PC-3 (cell line): Measurements from ENCODE around the gene LRRN4. TPM values are rescaled to one million over a fixed set of nuclear protein-coding genes. Genes with fewer than 3 reads are reported as not detected.

Experiments used
- ATAC-seq: fragments of 200-7000 bp; cut with Tn5 transposase; 2 replicates; pipeline ENCODE4 v1.9.1; 2020; ENCODE audit warnings: mild to moderate bottlenecking, moderate library complexity
- BruUV-seq: library from RNA; stranded (reverse); fragments of 400-500 nt; replicated peaks from 2 replicates; lab custom pipeline; 2021; lab: Mats Ljungman, UMichigan
- CTCF ChIA-PET: fragments of 300-600 bp; sonication (Branson Sonifier 250); formaldehyde crosslinking; loops from one replicate; lab custom pipeline; 2022; ENCODE audit warnings: antibody characterized with exemption; lab: Charles Lee
- POLR2A ChIA-PET: fragments of 300-600 bp; sonication (Branson Sonifier 250); formaldehyde crosslinking; loops from one replicate; lab custom pipeline; 2022; ENCODE audit warnings: antibody characterized with exemption; ENCODE audit not compliant: unreplicated experiment; lab: Charles Lee
- DNase-seq: peaks from one replicate; pipeline ENCODE4 v3.0.0-alpha.2; 2015
- H2AFZ ChIP-seq: fragments of 300-600 bp; sonication (generic); 2 replicates; pipeline ENCODE4 v1.6.0; 2016; ENCODE audit warnings: antibody characterized with exemption, low read length
- H3F3A ChIP-seq: fragments of 300-600 bp; sonication (generic); one replicate; pipeline ENCODE4 v1.6.0; 2017; ENCODE audit warnings: antibody characterized with exemption, low read length, control low read depth, mild to moderate bottlenecking; ENCODE audit not compliant: unreplicated experiment
- H3K27ac ChIP-seq: fragments of 300-600 bp; sonication (generic); 2 replicates; pipeline ENCODE4 v1.5.1; 2016; ENCODE audit warnings: mild to moderate bottlenecking, low read length
- H3K27me3 ChIP-seq: fragments of 300-600 bp; sonication (generic); 2 replicates; pipeline ENCODE4 v1.6.1; 2016; ENCODE audit warnings: low read length, mixed read lengths
- H3K36me3 ChIP-seq: fragments of 300-600 bp; sonication (generic); 2 replicates; pipeline ENCODE4 v1.6.1; 2016; ENCODE audit warnings: low read depth, mixed run types, low read length, mixed read lengths
- H3K4me1 ChIP-seq: fragments of 300-600 bp; sonication (generic); 2 replicates; pipeline ENCODE4 v1.5.1; 2016; ENCODE audit warnings: low read length; ENCODE audit not compliant: insufficient read depth
- H3K4me2 ChIP-seq: fragments of 300-600 bp; sonication (generic); 2 replicates; pipeline ENCODE4 v1.6.0; 2016; ENCODE audit warnings: low read length
- H3K4me3 ChIP-seq: fragments of 300-600 bp; sonication (generic); 2 replicates; pipeline ENCODE4 v1.5.1; 2016; ENCODE audit warnings: mild to moderate bottlenecking, low read length, mixed read lengths
- H3K79me2 ChIP-seq: fragments of 300-600 bp; sonication (generic); 2 replicates; pipeline ENCODE4 v1.6.1; 2017; ENCODE audit warnings: low read length, mixed read lengths
- H3K9ac ChIP-seq: fragments of 300-600 bp; sonication (generic); 2 replicates; pipeline ENCODE4 v1.6.0; 2016; ENCODE audit warnings: mild to moderate bottlenecking, low read length
- H3K9me2 ChIP-seq: fragments of 300-600 bp; sonication (generic); replicated peaks from 2 replicates; pipeline ENCODE4 v1.6.1; 2016; ENCODE audit warnings: mixed run types, low read length, mixed read lengths
- H3K9me3 ChIP-seq: fragments of 300-600 bp; sonication (generic); 2 replicates; pipeline ENCODE4 v1.6.1; 2016; ENCODE audit warnings: low read length, mixed read lengths
- H4K20me1 ChIP-seq: fragments of 300-600 bp; sonication (generic); 2 replicates; pipeline ENCODE4 v1.6.1; 2016; ENCODE audit warnings: low read length, mixed read lengths
- EZH2 ChIP-seq: fragments of 300-600 bp; sonication (generic); IDR thresholded peaks from one replicate; pipeline ENCODE4 v1.6.1; 2017; ENCODE audit warnings: antibody characterized with exemption, mild to moderate bottlenecking, low read length; ENCODE audit not compliant: unreplicated experiment
- EZH2phosphoT487 ChIP-seq: fragments of 300-600 bp; sonication (generic); IDR thresholded peaks from 2 replicates; pipeline ENCODE4 v1.6.1; 2018; ENCODE audit warnings: mild to moderate bottlenecking, antibody characterized with exemption, low read length, borderline replicate concordance
- intact Hi-C: fragments of 100-400 bp; cut with micrococcal nuclease; formaldehyde crosslinking; loops from 2 replicates; pipeline ENCODE4 v1.9.0; 2023
- total RNA-seq: library from RNA; depleted of rRNA; stranded (reverse); fragments of >200 nt; gene quantifications from 2 replicates; pipeline ENCODE4 v1.2.3, GENCODE V29; 2014
- TF ChIP-seq, protein P1 (sequence below): fragments of 300-600 bp; sonication (generic); conservative IDR thresholded peaks from 2 replicates; pipeline ENCODE4 v1.5.1; 2017; ENCODE audit warnings: antibody characterized with exemption, low read depth, mild to moderate bottlenecking, low read length

LRRN4 gene
- total RNA-seq, 1 experiment from 2014 or later = 0.44 TPM

DNA sequence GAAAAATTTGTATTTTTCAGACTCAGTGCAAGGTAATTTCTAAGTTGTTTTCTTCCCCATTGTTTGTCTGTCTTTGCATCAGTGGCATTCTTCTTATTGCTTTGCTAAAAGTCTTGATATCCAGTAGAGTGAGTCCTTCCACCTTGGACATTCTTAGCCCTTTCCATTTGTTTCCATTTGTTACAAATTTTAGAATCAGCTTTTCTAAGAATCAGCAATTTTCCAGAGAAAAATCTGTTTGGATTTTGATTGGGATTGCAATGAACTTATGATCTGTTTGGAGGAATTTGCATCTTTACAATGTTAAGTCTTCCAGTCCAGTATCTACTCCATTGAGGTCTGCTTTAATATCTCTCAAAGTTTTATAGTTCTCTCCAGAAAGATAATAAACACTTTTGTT, 36.4 kb downstream of the LRRN4 start:
- Histone ChIP-seq H3K79me2 (peaks cover 63% of the 10 kb centered on the region), H3K27me3 (no peaks in the 10 kb centered on the region), H3K4me2 (no peak overlapping the region), H4K20me1 (peaks cover 4% of the 10 kb centered on the region; the same call in 1 of the 2 replicates), H3K4me3 (no peak overlapping the region), H2AFZ (no peak overlapping the region), H3K9me3 (no peaks in the 10 kb centered on the region), H3K9ac (no peak overlapping the region), H3K36me3 (peaks cover 31% of the 10 kb centered on the region), H3K9me2 (no peaks in the 10 kb centered on the region), H3K27ac (no peak overlapping the region), H3F3A (no peaks in the 10 kb centered on the region), H3K4me1 (no peaks in the 10 kb centered on the region)
- ATAC-seq (no peak), DNase-seq (no peak)
- TF ChIP-seq EZH2phosphoT487 = no peak
- TF ChIP-seq, protein P1, sequence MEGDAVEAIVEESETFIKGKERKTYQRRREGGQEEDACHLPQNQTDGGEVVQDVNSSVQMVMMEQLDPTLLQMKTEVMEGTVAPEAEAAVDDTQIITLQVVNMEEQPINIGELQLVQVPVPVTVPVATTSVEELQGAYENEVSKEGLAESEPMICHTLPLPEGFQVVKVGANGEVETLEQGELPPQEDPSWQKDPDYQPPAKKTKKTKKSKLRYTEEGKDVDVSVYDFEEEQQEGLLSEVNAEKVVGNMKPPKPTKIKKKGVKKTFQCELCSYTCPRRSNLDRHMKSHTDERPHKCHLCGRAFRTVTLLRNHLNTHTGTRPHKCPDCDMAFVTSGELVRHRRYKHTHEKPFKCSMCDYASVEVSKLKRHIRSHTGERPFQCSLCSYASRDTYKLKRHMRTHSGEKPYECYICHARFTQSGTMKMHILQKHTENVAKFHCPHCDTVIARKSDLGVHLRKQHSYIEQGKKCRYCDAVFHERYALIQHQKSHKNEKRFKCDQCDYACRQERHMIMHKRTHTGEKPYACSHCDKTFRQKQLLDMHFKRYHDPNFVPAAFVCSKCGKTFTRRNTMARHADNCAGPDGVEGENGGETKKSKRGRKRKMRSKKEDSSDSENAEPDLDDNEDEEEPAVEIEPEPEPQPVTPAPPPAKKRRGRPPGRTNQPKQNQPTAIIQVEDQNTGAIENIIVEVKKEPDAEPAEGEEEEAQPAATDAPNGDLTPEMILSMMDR = no peak
- POLR2A ChIA-PET = no interaction called here
- BruUV-seq = no TSS peak
- CTCF ChIA-PET = no interaction called here
- intact Hi-C loops = no loop called here

DNA sequence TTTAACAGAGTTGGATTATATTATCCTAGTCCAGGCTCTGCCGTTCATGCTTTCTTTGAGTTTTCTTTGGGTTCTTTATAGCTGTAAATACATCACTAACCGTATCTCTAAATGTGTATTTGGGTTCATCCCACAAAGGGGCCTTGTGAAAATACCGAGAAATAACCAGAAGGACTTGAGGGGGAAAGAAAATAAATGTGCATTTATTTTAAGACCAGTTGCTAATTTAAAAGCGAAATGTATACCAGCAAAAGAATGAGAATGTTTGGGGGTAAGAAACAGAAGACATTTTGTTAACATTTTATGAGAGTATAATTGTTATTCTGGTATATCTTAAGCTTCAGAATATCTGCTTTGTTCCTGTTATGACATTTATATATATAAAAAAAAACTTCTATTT, 38.9 kb downstream of the LRRN4 start:
- CTCF ChIA-PET = no interaction called here
- BruUV-seq = no TSS peak
- DNase-seq (no peak), ATAC-seq (no peak)
- no peak overlapping the region for H3K9ac ChIP-seq
- intact Hi-C loops = no loop called here
- no peak overlapping the region for H3K27ac ChIP-seq
- H3K27me3 ChIP-seq = no peaks in the 10 kb centered on the region
- H3K79me2 ChIP-seq = peaks cover 72% of the 10 kb centered on the region
- H3F3A ChIP-seq = no peaks in the 10 kb centered on the region
- H4K20me1 ChIP-seq = peaks cover 4% of the 10 kb centered on the region; the same call in 1 of the 2 replicates
- H3K4me3 ChIP-seq = no peak overlapping the region
- H3K9me2 ChIP-seq = no peaks in the 10 kb centered on the region
- POLR2A ChIA-PET = no interaction called here
- H3K9me3 ChIP-seq = no peaks in the 10 kb centered on the region
- H3K4me2 ChIP-seq = no peak overlapping the region
- H3K4me1 ChIP-seq = no peaks in the 10 kb centered on the region
- no peak for TF ChIP-seq EZH2phosphoT487
- TF ChIP-seq, protein P1 = no peak
- no peak for TF ChIP-seq EZH2
- no peak overlapping the region for H2AFZ ChIP-seq
- peaks cover 49% of the 10 kb centered on the region for H3K36me3 ChIP-seq

GRCh38 chr20:6014017-6014416, 39.8 kb downstream of the LRRN4 start:
- Histone ChIP-seq H3F3A (no peaks in the 10 kb centered on the region), H3K4me1 (no peaks in the 10 kb centered on the region), H3K36me3 (peaks cover 53% of the 10 kb centered on the region), H3K9me3 (no peaks in the 10 kb centered on the region), H3K27ac (no peak overlapping the region), H4K20me1 (peaks cover 4% of the 10 kb centered on the region; the same call in 1 of the 2 replicates), H3K9ac (no peak overlapping the region), H3K4me2 (no peak overlapping the region), H3K27me3 (no peaks in the 10 kb centered on the region), H3K79me2 (peaks cover 74% of the 10 kb centered on the region), H3K4me3 (no peak overlapping the region), H2AFZ (no peak overlapping the region), H3K9me2 (no peaks in the 10 kb centered on the region)
- ChIA-PET CTCF (no interaction called here), POLR2A (no interaction called here)
- ATAC-seq (no peak), DNase-seq (no peak)
- intact Hi-C loops = no loop called here
- TF ChIP-seq EZH2phosphoT487 (no peak), EZH2 (no peak)
- TF ChIP-seq, protein P1 = no peak
- no TSS peak for BruUV-seq
